Measurements from ENCODE around the gene DDX19B.
"Not testable (repeated sequence)": the region's sequence is repeated elsewhere in the genome, so short reads cannot be mapped to it uniquely, and the experiment has no call there.

The DDX19B gene

DNA sequence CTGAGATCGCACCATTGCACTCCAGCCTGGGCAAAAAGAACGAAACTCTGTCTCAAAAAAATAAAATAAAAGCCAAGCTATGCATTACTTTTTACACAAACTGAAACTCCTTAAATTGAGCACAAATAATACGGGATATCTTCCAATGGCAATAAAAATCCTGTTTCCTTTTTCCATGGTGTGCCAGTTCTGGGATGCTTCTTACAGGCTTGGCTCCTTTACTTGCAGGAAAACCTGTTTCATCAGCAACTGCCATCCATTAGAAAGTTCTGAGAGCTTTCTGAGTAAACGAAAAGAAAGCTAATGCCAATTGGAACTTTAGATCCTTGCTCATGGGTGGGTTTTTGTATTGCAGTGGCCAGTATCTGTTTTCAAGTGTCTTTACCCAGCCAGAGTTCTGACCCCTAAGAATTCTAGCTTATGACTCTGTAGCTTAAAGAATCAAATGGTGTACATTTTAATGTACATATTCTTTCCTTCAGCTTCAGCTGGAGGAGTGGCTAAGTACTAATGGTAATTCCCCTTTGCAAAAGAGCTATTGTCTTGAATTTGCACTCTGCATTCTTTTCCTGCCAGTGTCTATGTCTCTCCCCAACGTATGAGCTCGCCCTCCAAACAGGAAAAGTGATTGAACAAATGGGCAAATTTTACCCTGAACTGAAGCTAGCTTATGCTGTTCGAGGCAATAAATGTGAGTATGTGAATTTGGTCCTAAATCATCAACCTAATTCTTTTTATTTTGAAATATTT is 26.2 kb downstream of the DDX19B start:
- no peak for DNase-seq (ENCODE audit: extremely low read depth, low read depth)
- TF ChIP-seq, protein P1, sequence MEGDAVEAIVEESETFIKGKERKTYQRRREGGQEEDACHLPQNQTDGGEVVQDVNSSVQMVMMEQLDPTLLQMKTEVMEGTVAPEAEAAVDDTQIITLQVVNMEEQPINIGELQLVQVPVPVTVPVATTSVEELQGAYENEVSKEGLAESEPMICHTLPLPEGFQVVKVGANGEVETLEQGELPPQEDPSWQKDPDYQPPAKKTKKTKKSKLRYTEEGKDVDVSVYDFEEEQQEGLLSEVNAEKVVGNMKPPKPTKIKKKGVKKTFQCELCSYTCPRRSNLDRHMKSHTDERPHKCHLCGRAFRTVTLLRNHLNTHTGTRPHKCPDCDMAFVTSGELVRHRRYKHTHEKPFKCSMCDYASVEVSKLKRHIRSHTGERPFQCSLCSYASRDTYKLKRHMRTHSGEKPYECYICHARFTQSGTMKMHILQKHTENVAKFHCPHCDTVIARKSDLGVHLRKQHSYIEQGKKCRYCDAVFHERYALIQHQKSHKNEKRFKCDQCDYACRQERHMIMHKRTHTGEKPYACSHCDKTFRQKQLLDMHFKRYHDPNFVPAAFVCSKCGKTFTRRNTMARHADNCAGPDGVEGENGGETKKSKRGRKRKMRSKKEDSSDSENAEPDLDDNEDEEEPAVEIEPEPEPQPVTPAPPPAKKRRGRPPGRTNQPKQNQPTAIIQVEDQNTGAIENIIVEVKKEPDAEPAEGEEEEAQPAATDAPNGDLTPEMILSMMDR (IDR thresholded peaks at IDR 0.05; ENCODE audit: low read depth, low read length), result no peak

DNA sequence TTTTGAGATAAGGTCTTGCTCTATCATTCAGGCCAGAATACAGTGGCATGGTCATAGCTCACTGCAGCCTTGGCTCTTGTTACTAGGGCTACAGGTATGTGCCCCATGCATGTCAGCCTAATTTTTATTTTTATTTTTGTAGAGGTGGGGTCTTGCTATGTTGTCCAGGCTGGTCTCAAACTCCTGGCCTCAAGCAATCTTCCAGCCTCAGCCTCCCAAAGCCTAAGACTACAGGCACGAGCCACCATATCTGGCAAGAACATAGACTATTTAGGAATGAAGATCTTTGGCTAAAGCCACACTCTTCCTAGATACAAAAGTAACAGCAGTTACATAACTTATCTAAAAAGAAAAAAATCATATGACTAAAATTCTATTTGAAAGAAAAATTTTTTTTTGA is 32.1 kb downstream of the DDX19B start:
- TF ChIP-seq, protein P1 (IDR thresholded peaks at IDR 0.05; ENCODE audit: low read depth, low read length), result no peak
- no peak for DNase-seq (ENCODE audit: extremely low read depth, low read depth)

- TF ChIP-seq, protein P1 (IDR thresholded peaks at IDR 0.05; ENCODE audit: low read depth, low read length), result peak; percentile 45
- no peak for DNase-seq (ENCODE audit: extremely low read depth, low read depth)
Observed at GRCh38 chr16:70331588-70332358, 32.8 kb downstream of the DDX19B start.

- not testable (repeated sequence) for DNase-seq (ENCODE audit: extremely low read depth, low read depth)
Observed at GRCh38 chr16:70332728-70333127, 33.7 kb downstream of the DDX19B start.

DNA sequence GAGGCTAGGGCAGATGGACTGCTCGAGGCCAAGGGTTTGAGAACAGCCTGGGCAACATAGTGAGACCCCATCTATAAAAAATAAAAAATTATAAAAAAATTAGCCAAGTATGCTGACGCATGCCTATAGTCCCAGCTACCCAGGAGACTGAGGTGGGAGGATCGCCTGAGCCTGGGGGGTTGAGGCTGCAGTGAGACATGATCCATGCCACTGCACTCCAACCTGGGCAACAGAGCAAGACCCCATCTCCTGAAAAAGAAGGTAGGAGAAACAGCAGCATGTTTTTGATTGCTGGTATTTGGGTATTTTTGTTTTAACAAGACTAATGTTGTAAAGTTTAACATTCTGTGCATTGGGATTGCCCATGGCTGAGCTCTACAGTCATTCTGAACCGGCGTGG is 38.8 kb downstream of the DDX19B start:
- no peak for DNase-seq (ENCODE audit: extremely low read depth, low read depth)
- TF ChIP-seq, protein P1 (IDR thresholded peaks at IDR 0.05; ENCODE audit: low read depth, low read length), result no peak

- no peak for DNase-seq (ENCODE audit: extremely low read depth, low read depth)
- TF ChIP-seq, protein P1 (IDR thresholded peaks at IDR 0.05; ENCODE audit: low read depth, low read length), result no peak
Observed at GRCh38 chr16:70341600-70341999, 42.6 kb downstream of the DDX19B start.

DNA sequence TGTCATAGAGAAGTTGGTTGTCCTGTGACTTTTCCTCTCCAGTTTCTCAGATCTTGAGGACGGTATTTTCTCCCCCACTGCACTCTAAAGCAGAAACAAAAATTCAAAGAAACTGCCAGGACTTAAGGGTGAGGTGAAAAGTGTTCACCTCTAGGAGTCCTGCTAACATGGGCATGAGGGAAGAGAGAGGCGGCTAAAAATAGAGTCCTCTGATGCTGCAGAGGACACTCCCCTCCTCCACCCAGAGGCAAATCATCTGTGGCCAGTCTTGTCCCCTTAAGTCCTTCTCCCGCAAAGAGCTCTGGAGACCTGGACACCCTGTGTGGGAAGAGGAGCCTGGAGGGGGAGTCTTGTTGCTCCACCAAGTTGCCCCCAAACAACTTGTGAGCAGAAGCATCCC is 43.0 kb downstream of the DDX19B start:
- DNase-seq (ENCODE audit: extremely low read depth, low read depth), result no peak
- TF ChIP-seq, protein P1 (IDR thresholded peaks at IDR 0.05; ENCODE audit: low read depth, low read length), result no peak
